AG10803 (cell line): ENCODE results near the gene CNTNAP1.
A peak's percentile ranks its signal among the peaks of the same experiment; 100 is the strongest.

Experiments used
- DNase-seq: peaks from one replicate; pipeline ENCODE4 v3.0.0; 2010; ENCODE audit warnings: low read depth
- H3K4me3 ChIP-seq: 2 replicates; pipeline ENCODE4 v1.5.1; 2011; ENCODE audit warnings: mild to moderate bottlenecking, low read length, control low read depth
- TF ChIP-seq, protein P1 (sequence below): conservative IDR thresholded peaks from 2 replicates; pipeline ENCODE4 v1.5.1; 2011; ENCODE audit warnings: mild to moderate bottlenecking, low read length, control low read depth, inconsistent platforms

CNTNAP1 gene

DNA sequence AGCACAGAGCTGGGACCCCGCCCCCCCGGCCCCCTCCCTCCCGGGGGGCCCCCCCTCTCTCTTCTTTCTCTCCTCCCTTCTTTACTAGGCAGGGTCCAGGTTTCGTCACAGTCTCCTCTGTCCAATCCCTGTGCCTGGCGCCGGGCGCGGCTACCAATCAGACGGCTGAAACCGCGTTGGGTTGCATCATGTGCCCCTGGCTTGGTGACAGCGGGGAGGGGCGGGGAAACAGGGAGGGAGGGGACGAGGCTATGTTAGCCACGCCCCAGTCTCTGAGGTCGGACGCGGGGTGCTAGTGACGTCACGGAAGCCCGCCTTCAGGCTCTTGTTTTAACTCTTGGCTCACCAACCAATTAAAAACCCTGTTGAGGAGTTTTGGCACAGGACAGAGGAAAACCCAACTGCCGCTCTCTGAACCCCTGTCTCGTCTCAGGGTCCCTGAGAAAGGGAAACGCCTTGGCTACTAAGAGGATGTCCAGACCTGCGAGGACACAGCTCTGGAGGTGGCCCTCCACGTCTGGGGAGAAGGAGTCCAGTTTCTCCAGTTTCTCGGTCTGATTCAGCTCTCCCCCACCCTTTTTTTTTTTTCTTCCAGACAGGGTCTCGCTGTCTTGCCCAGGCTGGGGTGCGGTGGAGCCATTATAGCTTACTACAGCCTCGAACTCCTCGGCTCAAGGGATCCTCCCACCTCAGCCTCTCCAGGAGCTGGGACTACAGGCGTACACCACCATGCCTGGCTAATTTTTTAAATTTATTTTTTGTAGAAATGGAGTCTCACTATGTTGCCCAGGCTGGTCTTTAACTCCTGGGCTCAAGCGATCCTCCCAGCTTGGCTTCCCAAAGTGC lies 5.1 kb upstream of the CNTNAP1 start:
- TF ChIP-seq, protein P1, sequence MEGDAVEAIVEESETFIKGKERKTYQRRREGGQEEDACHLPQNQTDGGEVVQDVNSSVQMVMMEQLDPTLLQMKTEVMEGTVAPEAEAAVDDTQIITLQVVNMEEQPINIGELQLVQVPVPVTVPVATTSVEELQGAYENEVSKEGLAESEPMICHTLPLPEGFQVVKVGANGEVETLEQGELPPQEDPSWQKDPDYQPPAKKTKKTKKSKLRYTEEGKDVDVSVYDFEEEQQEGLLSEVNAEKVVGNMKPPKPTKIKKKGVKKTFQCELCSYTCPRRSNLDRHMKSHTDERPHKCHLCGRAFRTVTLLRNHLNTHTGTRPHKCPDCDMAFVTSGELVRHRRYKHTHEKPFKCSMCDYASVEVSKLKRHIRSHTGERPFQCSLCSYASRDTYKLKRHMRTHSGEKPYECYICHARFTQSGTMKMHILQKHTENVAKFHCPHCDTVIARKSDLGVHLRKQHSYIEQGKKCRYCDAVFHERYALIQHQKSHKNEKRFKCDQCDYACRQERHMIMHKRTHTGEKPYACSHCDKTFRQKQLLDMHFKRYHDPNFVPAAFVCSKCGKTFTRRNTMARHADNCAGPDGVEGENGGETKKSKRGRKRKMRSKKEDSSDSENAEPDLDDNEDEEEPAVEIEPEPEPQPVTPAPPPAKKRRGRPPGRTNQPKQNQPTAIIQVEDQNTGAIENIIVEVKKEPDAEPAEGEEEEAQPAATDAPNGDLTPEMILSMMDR: no peak
- H3K4me3 ChIP-seq: peak overlapping the region; percentile 91
- DNase-seq: peak; percentile 99

GRCh38 chr17:42677921-42678781 lies 4.2 kb upstream of the CNTNAP1 start:
- TF ChIP-seq, protein P1: no peak
- peak; percentile 89 for DNase-seq

DNA sequence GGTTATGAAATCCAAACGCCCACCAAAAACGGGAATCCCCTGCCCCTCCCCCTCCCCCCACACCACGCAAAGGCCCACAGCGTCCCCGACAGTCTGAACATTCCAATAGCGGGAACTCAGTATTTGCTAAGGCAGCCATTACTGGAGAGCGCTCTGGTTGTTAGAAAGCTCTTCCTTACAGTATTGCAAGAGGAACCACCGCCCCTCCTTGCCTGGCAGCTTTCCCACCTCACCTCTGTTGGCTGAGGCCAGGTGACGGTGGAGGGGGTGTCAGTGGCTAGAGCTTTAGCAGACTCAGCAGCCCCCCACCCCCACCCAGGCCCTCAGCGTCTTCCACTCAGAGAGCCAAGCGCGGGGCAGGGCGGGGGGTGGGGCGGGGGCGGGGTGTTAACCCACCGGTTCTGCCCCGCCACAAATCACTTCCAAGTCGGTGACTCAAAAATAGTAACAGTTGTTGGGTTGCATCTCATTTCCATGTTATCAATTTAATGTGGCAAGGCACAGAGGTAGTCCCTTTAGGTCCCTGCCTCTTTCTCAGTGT lies 3.3 kb upstream of the CNTNAP1 start:
- H3K4me3 ChIP-seq: peak overlapping the region; percentile 75
- TF ChIP-seq, protein P1: peak; percentile 14
- DNase-seq: peak; percentile 35

More at GRCh38 chr17:42677921-42678781, 4.2 kb upstream of the CNTNAP1 start:
- peak overlapping the region; percentile 75 for H3K4me3 ChIP-seq

- TF ChIP-seq, protein P1: peak; percentile 51
- DNase-seq: peak; percentile 78
- H3K4me3 ChIP-seq: peak overlapping the region; percentile 55
Observed at GRCh38 chr17:42679492-42680330, 2.6 kb upstream of the CNTNAP1 start.

- TF ChIP-seq, protein P1: no peak
- peak; percentile 7 for DNase-seq
- H3K4me3 ChIP-seq: peak overlapping the region; percentile 40
Observed at GRCh38 chr17:42680331-42680808, 2.0 kb upstream of the CNTNAP1 start.

- DNase-seq: peak; percentile 63
- TF ChIP-seq, protein P1: no peak
- peak overlapping the region; percentile 73 for H3K4me3 ChIP-seq
Observed at GRCh38 chr17:42682722-42683403, 532 bp downstream of the CNTNAP1 start.
